A673 (cell line): ENCODE results near the gene DCANP1. TPM values are rescaled to one million over a fixed set of nuclear protein-coding genes. Genes with fewer than 3 reads are reported as not detected.

Source experiments
- BruUV-seq: library from RNA; stranded (reverse); fragments of 400-500 nt; replicated peaks from 2 replicates; lab custom pipeline; 2021; lab: Mats Ljungman, UMichigan
- CTCF ChIA-PET: fragments of 300-600 bp; sonication (Branson Sonifier 250); formaldehyde crosslinking; loops from one replicate; lab custom pipeline; 2022; ENCODE audit warnings: antibody characterized with exemption; lab: Charles Lee
- POLR2A ChIA-PET: fragments of 300-600 bp; sonication (Branson Sonifier 250); formaldehyde crosslinking; loops from one replicate; lab custom pipeline; 2022; ENCODE audit warnings: antibody characterized with exemption; ENCODE audit not compliant: low non-redundant PET; lab: Charles Lee
- DNase-seq: peaks from one replicate; pipeline ENCODE4 v3.0.0-alpha.2; 2015; ENCODE audit warnings: low spot score
- H3K27ac ChIP-seq: fragments of 200-600 bp; sonication (generic); 2 replicates; pipeline ENCODE4 v1.5.1; 2016; ENCODE audit warnings: mixed run types, low read depth, mild to moderate bottlenecking, mixed read lengths, antibody characterized with exemption, low read length; ENCODE audit not compliant: poor library complexity, severe bottlenecking
- H3K27me3 ChIP-seq: fragments of 200-600 bp; sonication (generic); replicated peaks from 2 replicates; pipeline ENCODE4 v1.6.1; 2017; ENCODE audit warnings: mixed run types, low read depth, mild to moderate bottlenecking, mixed read lengths, antibody characterized with exemption, low read length; ENCODE audit not compliant: insufficient read depth, poor library complexity
- H3K36me3 ChIP-seq: fragments of 200-600 bp; sonication (generic); 2 replicates; pipeline ENCODE4 v1.6.1; 2016; ENCODE audit warnings: mixed run types, mild to moderate bottlenecking, mixed read lengths, antibody characterized with exemption, low read length; ENCODE audit not compliant: insufficient read depth, poor library complexity, severe bottlenecking
- H3K4me1 ChIP-seq: fragments of 200-600 bp; sonication (generic); 2 replicates; pipeline ENCODE4 v1.6.1; 2017; ENCODE audit warnings: mixed run types, mild to moderate bottlenecking, mixed read lengths, antibody characterized with exemption, low read length; ENCODE audit not compliant: insufficient read depth, poor library complexity, severe bottlenecking
- H3K4me3 ChIP-seq: fragments of 200-600 bp; sonication (generic); 2 replicates; pipeline ENCODE4 v1.5.1; 2016; ENCODE audit warnings: low read depth, mixed run types, mild to moderate bottlenecking, mixed read lengths, low read length; ENCODE audit not compliant: poor library complexity, severe bottlenecking
- H3K9me3 ChIP-seq: fragments of 200-600 bp; sonication (generic); 2 replicates; pipeline ENCODE4 v1.6.1; 2016; ENCODE audit warnings: mixed run types, low read depth, mild to moderate bottlenecking, mixed read lengths, antibody characterized with exemption, low read length; ENCODE audit not compliant: poor library complexity, severe bottlenecking
- CTCF ChIP-seq: fragments of 300-800, 200-600 bp; sonication (generic); conservative IDR thresholded peaks from 2 replicates; pipeline ENCODE4 v1.5.1; 2017; ENCODE audit warnings: low read depth, mild to moderate bottlenecking, antibody characterized with exemption, low read length, moderate library complexity, mixed read lengths
- EZH2 ChIP-seq: fragments of 200-600 bp; sonication (generic); IDR thresholded peaks from 2 replicates; pipeline ENCODE4 v1.6.1; 2017; ENCODE audit warnings: borderline replicate concordance, low read depth, mild to moderate bottlenecking, mixed read lengths, antibody characterized with exemption, low read length; ENCODE audit not compliant: poor library complexity, severe bottlenecking
- intact Hi-C: fragments of 100-400 bp; cut with micrococcal nuclease; formaldehyde crosslinking; loops from one replicate; pipeline ENCODE4 v1.10.0; 2022; ENCODE audit not compliant: unreplicated experiment
- total RNA-seq: library from RNA; stranded (reverse); gene quantifications from 2 replicates; pipeline ENCODE4 v1.2.3, GENCODE V29; 2021

The DCANP1 gene
- total RNA-seq, 1 experiment from 2014 or later, result not detected

- ChIA-PET POLR2A (no interaction called here), CTCF (no interaction called here)
- BruUV-seq, result no TSS peak
- H3K27me3 ChIP-seq, result peaks cover 32% of the 10 kb centered on the region
- peaks cover 10% of the 10 kb centered on the region for H3K9me3 ChIP-seq
- H3K4me3 ChIP-seq, result no peak overlapping the region
- no peak overlapping the region for H3K27ac ChIP-seq
- no peaks in the 10 kb centered on the region for H3K4me1 ChIP-seq
- intact Hi-C loops, result no loop called here
- no peak for DNase-seq
- no peak for TF ChIP-seq CTCF
- TF ChIP-seq EZH2, result no peak
- H3K36me3 ChIP-seq, result no peaks in the 10 kb centered on the region
Measured at GRCh38 chr5:135423846-135424168, 23.3 kb downstream of the DCANP1 start.

GRCh38 chr5:135423146-135423845 lies 23.9 kb downstream of the DCANP1 start:
- no peak for TF ChIP-seq EZH2
- no peak for TF ChIP-seq CTCF
- Histone ChIP-seq H3K27ac (no peak overlapping the region), H3K4me1 (no peaks in the 10 kb centered on the region), H3K9me3 (peaks cover 6% of the 10 kb centered on the region), H3K27me3 (peaks cover 37% of the 10 kb centered on the region), H3K4me3 (no peak overlapping the region), H3K36me3 (no peaks in the 10 kb centered on the region)
- intact Hi-C loops, result no loop called here
- BruUV-seq, result no TSS peak
- ChIA-PET CTCF (no interaction called here), POLR2A (no interaction called here)
- no peak for DNase-seq

- Histone ChIP-seq H3K4me3 (no peak overlapping the region), H3K27me3 (peaks cover 46% of the 10 kb centered on the region), H3K36me3 (no peaks in the 10 kb centered on the region), H3K4me1 (no peaks in the 10 kb centered on the region), H3K9me3 (peaks cover 6% of the 10 kb centered on the region), H3K27ac (no peak overlapping the region)
- intact Hi-C loops, result no loop called here
- DNase-seq, result no peak
- no peak for TF ChIP-seq EZH2
- no peak for TF ChIP-seq CTCF
- ChIA-PET CTCF (no interaction called here), POLR2A (no interaction called here)
- BruUV-seq, result no TSS peak
Measured at GRCh38 chr5:135422419-135422818, 24.7 kb downstream of the DCANP1 start.
